HCT116 (cell line): ENCODE results near the gene RWDD2A. TPM values are rescaled to one million over a fixed set of nuclear protein-coding genes. Genes with fewer than 3 reads are reported as not detected.

Source experiments
- ATAC-seq: fragments of 200-7000 bp; cut with Tn5 transposase; 2 replicates; pipeline ENCODE4 v1.9.1; 2020; ENCODE audit warnings: mild to moderate bottlenecking, moderate library complexity
- BruUV-seq: library from RNA; stranded (reverse); fragments of 400-500 nt; replicated peaks from 2 replicates; lab custom pipeline; 2021; lab: Mats Ljungman, UMichigan
- CTCF ChIA-PET: fragments of 300-600 bp; sonication (Branson Sonifier 250); formaldehyde crosslinking; loops from one replicate; lab custom pipeline; 2021; ENCODE audit warnings: antibody characterized with exemption; lab: Charles Lee
- POLR2A ChIA-PET: fragments of 300-600, 350-600 bp; sonication (Branson Sonifier 250); formaldehyde crosslinking; loops from one replicate; lab custom pipeline; 2021; ENCODE audit warnings: antibody characterized with exemption; lab: Charles Lee
- RAD21 ChIA-PET, 2 experiments: fragments of 300-600 bp; sonication (Branson Sonifier 250); formaldehyde crosslinking; loops; one replicate each; lab custom pipeline; 2023; ENCODE audit warnings: low total read pairs in 2 of 2; ENCODE audit not compliant: uncharacterized antibody in 2 of 2, unreplicated experiment in 2 of 2, low non-redundant PET in 1 of 2; lab: Charles Lee
- DNase-seq: peaks from one replicate; pipeline ENCODE4 v3.0.0-alpha.2; 2010; ENCODE audit warnings: low read depth, low spot score
- H2AFZ ChIP-seq: fragments of 200-600 bp; shearing (Covaris generic), sonication (generic); 2 replicates; pipeline ENCODE4 v1.6.1; 2017; ENCODE audit warnings: low read depth, mixed run types, mixed read lengths, antibody characterized with exemption, low read length; ENCODE audit not compliant: poor library complexity, severe bottlenecking
- H3K27ac ChIP-seq: 2 replicates; pipeline ENCODE4 v1.5.1; 2012; ENCODE audit warnings: low read depth, low read length
- H3K27me3 ChIP-seq: fragments of 200-600 bp; sonication (generic); 2 replicates; pipeline ENCODE4 v1.6.1; 2016; ENCODE audit warnings: mixed run types, low read length, mixed read lengths; ENCODE audit not compliant: insufficient read depth
- H3K36me3 ChIP-seq, 2 experiments: fragments of 200-500 bp in 1 of 2; fragments of 200-600 bp in 1 of 2; sonication (Bioruptor generic) in 1 of 2; sonication (generic) in 1 of 2; 2 replicates each; pipeline versions ENCODE4 v1.5.1 to v1.6.1; 2014 to 2016; ENCODE audit warnings: low read length in 2 of 2, inconsistent platforms in 1 of 2, mixed read lengths in 1 of 2, mixed run types in 1 of 2; ENCODE audit not compliant: insufficient read depth in 2 of 2, control insufficient read depth in 1 of 2
- H3K4me1 ChIP-seq, 2 experiments: fragments of 200-600 bp in 1 of 2; sonication (generic) in 1 of 2; 2 replicates each; pipeline versions ENCODE4 v1.5.1 to v1.6.1; 2012 to 2017; ENCODE audit warnings: low read length in 2 of 2, inconsistent platforms in 1 of 2, mild to moderate bottlenecking in 1 of 2, mixed read lengths in 1 of 2, mixed run types in 1 of 2, moderate library complexity in 1 of 2; ENCODE audit not compliant: insufficient read depth in 2 of 2, control insufficient read depth in 1 of 2
- H3K4me2 ChIP-seq: fragments of 200-600 bp; sonication (generic); 2 replicates; pipeline ENCODE4 v1.6.1; 2017; ENCODE audit warnings: mixed run types, low read length, mixed read lengths
- H3K4me3 ChIP-seq, 2 experiments: fragments of 200-600 bp in 1 of 2; sonication (generic) in 1 of 2; replicated peaks in 1 of 2; 2 replicates each; pipeline ENCODE4 v1.5.1; 2011 to 2016; ENCODE audit warnings: low read length in 2 of 2, control low read depth in 1 of 2, low read depth in 1 of 2, mild to moderate bottlenecking in 1 of 2, mixed read lengths in 1 of 2, mixed run types in 1 of 2
- H3K79me2 ChIP-seq: fragments of 200-600 bp; sonication (generic); 2 replicates; pipeline ENCODE4 v1.6.1; 2017; ENCODE audit warnings: mild to moderate bottlenecking, mixed run types, low read length, moderate library complexity, mixed read lengths; ENCODE audit not compliant: insufficient read depth
- H3K9ac ChIP-seq: fragments of 200-600 bp; sonication (generic); 2 replicates; pipeline ENCODE4 v1.6.1; 2016; ENCODE audit warnings: low read length, mixed read lengths
- H3K9me2 ChIP-seq: fragments of 200-600 bp; sonication (generic), shearing (Covaris generic); 2 replicates; pipeline ENCODE4 v1.6.1; 2017; ENCODE audit warnings: mixed run types, mild to moderate bottlenecking, moderate library complexity; ENCODE audit not compliant: insufficient read depth
- H3K9me3 ChIP-seq, 2 experiments: fragments of 200-500 bp in 1 of 2; fragments of 200-600 bp in 1 of 2; sonication (Bioruptor generic) in 1 of 2; sonication (generic) in 1 of 2; 2 replicates each; pipeline ENCODE4 v1.6.1; 2014 to 2017; ENCODE audit warnings: low read length in 2 of 2, mixed read lengths in 2 of 2, inconsistent platforms in 1 of 2, low read depth in 1 of 2, mild to moderate bottlenecking in 1 of 2, mixed run types in 1 of 2, moderate library complexity in 1 of 2; ENCODE audit not compliant: control insufficient read depth in 1 of 2, insufficient read depth in 1 of 2
- H4K20me1 ChIP-seq: fragments of 200-600 bp; sonication (generic), shearing (Covaris generic); 2 replicates; pipeline ENCODE4 v1.6.1; 2017; ENCODE audit warnings: mixed run types, mild to moderate bottlenecking, moderate library complexity; ENCODE audit not compliant: insufficient read depth
- CBX3 ChIP-seq: IDR thresholded peaks from 2 replicates; pipeline ENCODE4 v1.6.1; 2012; ENCODE audit warnings: low read depth
- CEBPB ChIP-seq: IDR thresholded peaks from 2 replicates; pipeline ENCODE4 v1.6.1; 2012; ENCODE audit warnings: low read depth
- EGR1 ChIP-seq: IDR thresholded peaks from 2 replicates; pipeline ENCODE4 v1.6.1; 2012; ENCODE audit warnings: low read depth
- ELF1 ChIP-seq: IDR thresholded peaks from 2 replicates; pipeline ENCODE4 v1.6.1; 2012; ENCODE audit warnings: low read depth, borderline replicate concordance
- FOSL1 ChIP-seq: IDR thresholded peaks from 2 replicates; pipeline ENCODE4 v1.6.1; 2012; ENCODE audit warnings: low read depth
- JUND ChIP-seq: IDR thresholded peaks from 2 replicates; pipeline ENCODE4 v1.6.1; 2012
- POLR2A ChIP-seq: IDR thresholded peaks from 2 replicates; pipeline ENCODE4 v1.7.0; 2011; ENCODE audit warnings: borderline replicate concordance; ENCODE audit not compliant: insufficient read depth, insufficient read length; ENCODE audit errors: extremely low read depth
- POLR2AphosphoS5 ChIP-seq: IDR thresholded peaks from 2 replicates; pipeline ENCODE4 v1.6.1; 2011; ENCODE audit warnings: mild to moderate bottlenecking, low read depth, low read length, moderate library complexity
- RAD21 ChIP-seq: IDR thresholded peaks from 2 replicates; pipeline ENCODE4 v1.6.1; 2012; ENCODE audit warnings: low read depth, mild to moderate bottlenecking
- SIN3A ChIP-seq: IDR thresholded peaks from 2 replicates; pipeline ENCODE4 v1.6.1; 2012; ENCODE audit warnings: low read depth
- TCF7L2 ChIP-seq: IDR thresholded peaks from 2 replicates; pipeline ENCODE4 v1.7.0; 2011; ENCODE audit warnings: borderline replicate concordance, inconsistent platforms; ENCODE audit not compliant: insufficient read depth, insufficient read length; ENCODE audit errors: extremely low read depth
- YY1 ChIP-seq: IDR thresholded peaks from 2 replicates; pipeline ENCODE4 v1.6.1; 2011; ENCODE audit warnings: low read length, low read depth, moderate library complexity, mild to moderate bottlenecking; ENCODE audit not compliant: insufficient replicate concordance; ENCODE audit errors: extremely low read depth
- ZFX ChIP-seq: fragments of 450-650 bp; IDR thresholded peaks from 2 replicates; pipeline ENCODE4 v1.6.1; 2017
- ZNF274 ChIP-seq: fragments of 200-500 bp; sonication (Bioruptor generic); IDR thresholded peaks from 2 replicates; pipeline ENCODE4 v1.6.1; 2014; ENCODE audit warnings: mild to moderate bottlenecking, low read depth, low read length, inconsistent platforms
- intact Hi-C: fragments of 100-400 bp; cut with micrococcal nuclease; formaldehyde crosslinking; loops from 2 replicates; pipeline ENCODE4 v1.10.0; 2022
- total RNA-seq: library from RNA; stranded (reverse); gene quantifications from one replicate; pipeline ENCODE4 v1.2.1, GENCODE V29; 2021; ENCODE audit not compliant: unreplicated experiment
- TF ChIP-seq, protein P1 (sequence below): IDR thresholded peaks from 2 replicates; pipeline ENCODE4 v1.6.1; 2012

The RWDD2A gene
- total RNA-seq, 1 experiment from 2014 or later = 3.6 TPM

- intact Hi-C loops = no loop called here
- Histone ChIP-seq H3K27ac (no peak overlapping the region), H3K9me2 (no peaks in the 10 kb centered on the region), H3K4me1 (no peaks in the 10 kb centered on the region), H2AFZ (no peak overlapping the region), H3K9me3 (no peaks in the 10 kb centered on the region), H3K27me3 (no peaks in the 10 kb centered on the region), H3K9ac (no peak overlapping the region), H3K4me2 (no peak overlapping the region), H3K4me3 (no peak overlapping the region), H4K20me1 (no peaks in the 10 kb centered on the region), H3K36me3 (peaks cover 39 to 42% of the 10 kb centered on the region in 2 experiments), H3K79me2 (no peaks in the 10 kb centered on the region)
- no TSS peak for BruUV-seq
- DNase-seq = no peak
- RAD21 ChIA-PET = no interaction called here
- CTCF ChIA-PET = interaction anchor here (1.7 kb wide), 1 partner anchor 116 kb away, joined by 5 read pairs; the partner anchor contains the start of gene DOP1A
- ATAC-seq = no peak
- POLR2A ChIA-PET = no interaction called here
- TF ChIP-seq ZFX (no peak), POLR2AphosphoS5 (no peak), YY1 (no peak), ZNF274 (no peak), JUND (no peak), FOSL1 (no peak), EGR1 (no peak), ELF1 (no peak), CEBPB (no peak), RAD21 (no peak), SIN3A (no peak), TCF7L2 (no peak), POLR2A (no peak), CBX3 (no peak)
- TF ChIP-seq, protein P1, sequence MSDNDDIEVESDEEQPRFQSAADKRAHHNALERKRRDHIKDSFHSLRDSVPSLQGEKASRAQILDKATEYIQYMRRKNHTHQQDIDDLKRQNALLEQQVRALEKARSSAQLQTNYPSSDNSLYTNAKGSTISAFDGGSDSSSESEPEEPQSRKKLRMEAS = no peak
These were observed 9.9 kb upstream of the RWDD2A start for GRCh38 chr6:83183082-83183828.
